ENCODE measurements around the gene LPAR1.

GRCh38 chr9:111068771-111069170 lies 30.5 kb upstream of the LPAR1 start:
- TF ChIP-seq CTCF (conservative IDR thresholded peaks at IDR 0.05) (no peak), ZFX (IDR thresholded peaks at IDR 0.05) (no peak)
